ENCODE results near the gene WDR82.

Gene WDR82

GRCh38 chr3:52253314-52254304 is 24.8 kb downstream of the WDR82 start:
- DNase-seq = no peak

- no peak for DNase-seq
Observed at GRCh38 chr3:52250122-52250521, 28.3 kb downstream of the WDR82 start.

GRCh38 chr3:52249683-52250082 is 28.8 kb downstream of the WDR82 start:
- no peak for DNase-seq

- DNase-seq = peak; percentile 5
Observed at GRCh38 chr3:52248816-52249547, 29.5 kb downstream of the WDR82 start.

- no peak for DNase-seq
Observed at GRCh38 chr3:52248165-52248541, 30.3 kb downstream of the WDR82 start.

- no peak for DNase-seq
Observed at GRCh38 chr3:52247409-52248164, 30.9 kb downstream of the WDR82 start.

- no peak for DNase-seq
Observed at GRCh38 chr3:52246728-52247408, 31.6 kb downstream of the WDR82 start.

- DNase-seq = no peak
Observed at GRCh38 chr3:52246264-52246620, 32.2 kb downstream of the WDR82 start.

GRCh38 chr3:52245322-52246263 is 32.9 kb downstream of the WDR82 start, which contains the start of gene PPM1M:
Gene PPM1M, plus strand, starts transcription at chr3:52245759. Its CDS starts 66 bp downstream, at chr3:52245825.
- DNase-seq = no peak

GRCh38 chr3:52243791-52244628 is 34.4 kb downstream of the WDR82 start:
- no peak for DNase-seq

- no peak for DNase-seq
Observed at GRCh38 chr3:52242039-52242438, 36.4 kb downstream of the WDR82 start.

- no peak for DNase-seq
Observed at GRCh38 chr3:52240886-52241370, 37.5 kb downstream of the WDR82 start.

- DNase-seq = peak; percentile 94
Observed at GRCh38 chr3:52240059-52240885, 38.2 kb downstream of the WDR82 start.

- DNase-seq = no peak
Observed at GRCh38 chr3:52238761-52239701, 39.4 kb downstream of the WDR82 start, which contains the start of gene TWF2. Gene TWF2, minus strand, starts transcription at chr3:52239158. Its CDS starts 142 bp downstream, at chr3:52239016.

GRCh38 chr3:52238193-52238760 is 40.2 kb downstream of the WDR82 start:
- no peak for DNase-seq

- no peak for DNase-seq
Observed at GRCh38 chr3:52237657-52238172, 40.7 kb downstream of the WDR82 start.

GRCh38 chr3:52237006-52237656 is 41.3 kb downstream of the WDR82 start:
- DNase-seq = no peak

Measured in NCI-H524 treated with DMSO at 0.1 percent for 48 hours (cell line).